Measurements from ENCODE around the gene RASGEF1C. TPM values are rescaled to one million over a fixed set of nuclear protein-coding genes. Genes with fewer than 3 reads are reported as not detected.

The RASGEF1C gene
- total RNA-seq, 4 donors from 2014 or later, result 0.71 to 2.5 TPM; not detected in 2

DNA sequence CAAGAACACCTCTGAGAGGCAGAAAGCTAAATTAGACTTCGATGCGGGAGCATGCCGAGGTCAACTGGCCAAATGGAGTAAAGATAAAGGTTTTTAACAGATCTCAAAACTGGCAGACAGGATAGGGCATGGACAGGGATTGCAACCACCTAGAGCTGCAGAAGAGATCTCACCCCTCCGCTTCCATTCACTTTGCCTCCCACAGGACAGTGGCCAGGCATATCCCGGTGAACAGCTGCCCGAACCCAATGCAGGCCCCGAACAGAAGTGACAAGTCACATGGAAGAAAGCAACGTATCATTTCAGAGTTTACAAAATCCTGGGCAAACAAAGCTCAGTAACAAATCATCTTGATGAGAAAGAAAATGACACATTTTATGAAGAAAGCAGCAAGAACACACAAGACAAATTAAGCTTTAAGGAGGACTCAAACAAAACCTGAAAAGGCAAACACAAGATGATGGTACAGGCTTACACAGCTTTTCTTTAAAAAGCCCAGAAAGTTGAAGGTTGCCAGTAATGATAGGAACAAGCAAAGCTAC is 155.9 kb downstream of the RASGEF1C start:
- DNase-seq (ENCODE audit: low spot score in 2 of 2), result no peak
- TF ChIP-seq, protein P1, sequence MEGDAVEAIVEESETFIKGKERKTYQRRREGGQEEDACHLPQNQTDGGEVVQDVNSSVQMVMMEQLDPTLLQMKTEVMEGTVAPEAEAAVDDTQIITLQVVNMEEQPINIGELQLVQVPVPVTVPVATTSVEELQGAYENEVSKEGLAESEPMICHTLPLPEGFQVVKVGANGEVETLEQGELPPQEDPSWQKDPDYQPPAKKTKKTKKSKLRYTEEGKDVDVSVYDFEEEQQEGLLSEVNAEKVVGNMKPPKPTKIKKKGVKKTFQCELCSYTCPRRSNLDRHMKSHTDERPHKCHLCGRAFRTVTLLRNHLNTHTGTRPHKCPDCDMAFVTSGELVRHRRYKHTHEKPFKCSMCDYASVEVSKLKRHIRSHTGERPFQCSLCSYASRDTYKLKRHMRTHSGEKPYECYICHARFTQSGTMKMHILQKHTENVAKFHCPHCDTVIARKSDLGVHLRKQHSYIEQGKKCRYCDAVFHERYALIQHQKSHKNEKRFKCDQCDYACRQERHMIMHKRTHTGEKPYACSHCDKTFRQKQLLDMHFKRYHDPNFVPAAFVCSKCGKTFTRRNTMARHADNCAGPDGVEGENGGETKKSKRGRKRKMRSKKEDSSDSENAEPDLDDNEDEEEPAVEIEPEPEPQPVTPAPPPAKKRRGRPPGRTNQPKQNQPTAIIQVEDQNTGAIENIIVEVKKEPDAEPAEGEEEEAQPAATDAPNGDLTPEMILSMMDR (IDR thresholded peaks at IDR 0.05), result no peak
- no peak for TF ChIP-seq POLR2A (IDR thresholded peaks at IDR 0.05)
- intact Hi-C loops (cut with DNase I; ENCODE audit: low total_unique reads), result no loop called here
- no peak overlapping the region for H3K4me3 ChIP-seq (ENCODE audit: low read depth, poor library complexity, severe bottlenecking)
- WGBS, 2 donors, result 83 to 86% methylated on average over 8 of the region's 8 CpGs

DNA sequence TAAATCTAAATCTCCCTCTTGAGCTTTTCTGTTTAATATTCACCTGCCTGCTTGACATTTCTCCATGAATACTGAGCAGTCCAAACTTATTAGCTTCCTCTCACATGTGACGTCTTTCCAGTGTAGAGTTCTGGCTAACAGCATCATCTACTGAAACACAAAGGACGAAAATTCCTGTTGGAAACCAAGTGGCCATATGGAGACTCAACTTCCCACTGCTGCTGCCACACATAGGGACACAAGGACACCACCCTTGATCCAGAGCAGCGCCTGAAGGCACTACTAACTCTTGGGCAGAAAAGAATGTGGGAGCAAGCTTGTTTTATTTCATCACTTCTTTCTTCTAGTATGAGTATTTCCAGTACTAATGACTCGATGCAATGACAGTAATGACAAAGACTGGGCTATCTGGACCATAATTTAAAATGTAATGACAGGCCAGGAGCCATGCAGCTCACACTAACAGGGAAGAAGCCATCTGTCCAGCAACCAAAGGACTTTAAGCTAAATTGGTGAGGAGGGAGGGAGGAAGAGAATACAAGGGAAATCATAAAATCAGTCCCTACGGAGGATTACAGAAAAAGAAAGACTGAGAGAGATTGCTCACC is 156.7 kb downstream of the RASGEF1C start:
- no peak for DNase-seq (ENCODE audit: low spot score in 2 of 2)
- no peak for TF ChIP-seq POLR2A (IDR thresholded peaks at IDR 0.05)
- intact Hi-C loops (cut with DNase I; ENCODE audit: low total_unique reads), result no loop called here
- WGBS, 2 donors, result 88 to 91% methylated on average over 5 of the region's 5 CpGs
- no peak overlapping the region for H3K4me3 ChIP-seq (ENCODE audit: low read depth, poor library complexity, severe bottlenecking)

Other genes with a start within 250 kb of the RASGEF1C start
- gene RNF130, start 137.5 kb downstream of the RASGEF1C start, total RNA-seq, result 10 to 100 TPM; 24.4 to 63.3 (median 36.2) TPM
- 10 to 100 TPM; 10.4 to 18.4 (median 15.4) TPM for gene MAPK9, start 82.9 kb upstream of the RASGEF1C start, total RNA-seq
- gene GFPT2, start 144.1 kb upstream of the RASGEF1C start, total RNA-seq, result 1 to 10 TPM; 2.5 to 8.4 (median 3.8) TPM

All from lower leg skin (tissue), 4 donors.